H9 (cell line): ENCODE data around the gene DNAH8. TPM values are rescaled to one million over a fixed set of nuclear protein-coding genes. Genes with fewer than 3 reads are reported as not detected.

Experiments used
- DNase-seq: peaks from one replicate; pipeline ENCODE4 v3.0.0-alpha.2; 2017
- H2AFZ ChIP-seq: one replicate; pipeline ENCODE4 v1.6.1; 2013; ENCODE audit warnings: mild to moderate bottlenecking, low read length, control low read depth, moderate library complexity
- H2AK5ac ChIP-seq: 2 replicates; pipeline ENCODE4 v1.6.1; 2013; ENCODE audit warnings: low read length, control low read depth, mixed read lengths; ENCODE audit not compliant: insufficient read length
- H2BK120ac ChIP-seq: one replicate; pipeline ENCODE4 v1.6.1; 2013; ENCODE audit warnings: low read depth, mild to moderate bottlenecking, low read length, control low read depth, inconsistent platforms; ENCODE audit not compliant: poor library complexity, severe bottlenecking
- H2BK12ac ChIP-seq: 2 replicates; pipeline ENCODE4 v1.6.1; 2013; ENCODE audit warnings: low read length, control low read depth, mixed read lengths, low read depth; ENCODE audit not compliant: insufficient read length
- H2BK15ac ChIP-seq: 2 replicates; pipeline ENCODE4 v1.6.1; 2013; ENCODE audit warnings: low read depth, low read length, control low read depth
- H2BK20ac ChIP-seq: one replicate; pipeline ENCODE4 v1.6.1; 2013; ENCODE audit warnings: low read depth, mild to moderate bottlenecking, low read length, control low read depth, inconsistent platforms; ENCODE audit not compliant: poor library complexity, severe bottlenecking
- H2BK5ac ChIP-seq: 2 replicates; pipeline ENCODE4 v1.6.1; 2013; ENCODE audit warnings: low read length, control low read depth, mixed read lengths; ENCODE audit not compliant: insufficient read length
- H3K14ac ChIP-seq: 2 replicates; pipeline ENCODE4 v1.6.1; 2013; ENCODE audit warnings: low read length, control low read depth; ENCODE audit not compliant: insufficient read depth
- H3K18ac ChIP-seq: 2 replicates; pipeline ENCODE4 v1.6.1; 2013; ENCODE audit warnings: low read depth, mild to moderate bottlenecking, mixed read lengths, low read length, control low read depth; ENCODE audit not compliant: insufficient read length
- H3K23ac ChIP-seq: 2 replicates; pipeline ENCODE4 v1.6.1; 2013; ENCODE audit warnings: low read length, control low read depth, mixed read lengths, low read depth; ENCODE audit not compliant: insufficient read length
- H3K23me2 ChIP-seq: 2 replicates; pipeline ENCODE4 v1.6.1; 2013; ENCODE audit warnings: low read depth, mild to moderate bottlenecking, mixed read lengths, low read length, control low read depth; ENCODE audit not compliant: insufficient read length, poor library complexity, severe bottlenecking
- H3K27ac ChIP-seq: 2 replicates; pipeline ENCODE4 v1.5.1; 2013; ENCODE audit warnings: low read length, control low read depth, mixed read lengths, low read depth; ENCODE audit not compliant: insufficient read length
- H3K27me3 ChIP-seq: 2 replicates; pipeline ENCODE4 v1.6.1; 2013; ENCODE audit warnings: low read length, control low read depth, inconsistent platforms; ENCODE audit not compliant: insufficient read depth
- H3K4ac ChIP-seq: 2 replicates; pipeline ENCODE4 v1.6.1; 2013; ENCODE audit warnings: low read depth, mild to moderate bottlenecking, control low read depth, inconsistent platforms, low read length, moderate library complexity
- H3K4me1 ChIP-seq: 2 replicates; pipeline ENCODE4 v1.6.1; 2013; ENCODE audit warnings: low read length, control low read depth, inconsistent platforms; ENCODE audit not compliant: insufficient read depth
- H3K4me2 ChIP-seq: 2 replicates; pipeline ENCODE4 v1.6.1; 2013; ENCODE audit warnings: low read length, control low read depth, mixed read lengths; ENCODE audit not compliant: insufficient read length, insufficient read depth
- H3K56ac ChIP-seq: 2 replicates; pipeline ENCODE4 v1.6.1; 2013; ENCODE audit warnings: low read depth, mild to moderate bottlenecking, mixed read lengths, low read length, control low read depth; ENCODE audit not compliant: insufficient read length
- H3K79me1 ChIP-seq: 2 replicates; pipeline ENCODE4 v1.6.1; 2013; ENCODE audit warnings: low read depth, mild to moderate bottlenecking, moderate library complexity, low read length, control low read depth, inconsistent platforms; ENCODE audit not compliant: insufficient read depth, poor library complexity, severe bottlenecking
- H3K79me2 ChIP-seq: 2 replicates; pipeline ENCODE4 v1.6.1; 2013; ENCODE audit warnings: low read length, control low read depth, inconsistent platforms; ENCODE audit not compliant: insufficient read depth
- H3K9ac ChIP-seq: 2 replicates; pipeline ENCODE4 v1.6.1; 2013; ENCODE audit warnings: low read length, control low read depth, mixed read lengths; ENCODE audit not compliant: insufficient read length; ENCODE audit errors: extremely low read depth
- H3K9me3 ChIP-seq: one replicate; pipeline ENCODE4 v1.6.1; 2013; ENCODE audit warnings: low read depth, low read length, inconsistent platforms; ENCODE audit not compliant: control insufficient read depth
- H3T11ph ChIP-seq: one replicate; pipeline ENCODE4 v1.6.1; 2013; ENCODE audit warnings: mild to moderate bottlenecking, low read length, control low read depth, inconsistent platforms
- H4K20me1 ChIP-seq: one replicate; pipeline ENCODE4 v1.6.1; 2013; ENCODE audit not compliant: control insufficient read depth, insufficient read length, insufficient read depth
- H4K5ac ChIP-seq: 2 replicates; pipeline ENCODE4 v1.6.1; 2013; ENCODE audit warnings: low read depth, mild to moderate bottlenecking, mixed read lengths, low read length, control low read depth; ENCODE audit not compliant: insufficient read length
- H4K8ac ChIP-seq: replicated peaks from 2 replicates; pipeline ENCODE4 v1.6.1; 2013; ENCODE audit warnings: low read length, control low read depth, mixed read lengths, low read depth; ENCODE audit not compliant: insufficient read length
- H4K91ac ChIP-seq: 2 replicates; pipeline ENCODE4 v1.6.1; 2013; ENCODE audit warnings: low read depth, mild to moderate bottlenecking, moderate library complexity, mixed read lengths, low read length, control low read depth; ENCODE audit not compliant: insufficient read length
- H3K27ac Mint-ChIP-seq, 3 experiments: 2 replicates in 2 of 3; 3 replicates in 1 of 3; pipeline ENCODE4 v1.8.0; 2020 to 2021; ENCODE audit warnings: mixed read lengths in 3 of 3, mild to moderate bottlenecking in 1 of 3, moderate library complexity in 1 of 3
- H3K27me3 Mint-ChIP-seq: 2 replicates; pipeline ENCODE4 v1.8.0; 2021; ENCODE audit warnings: low read depth, mild to moderate bottlenecking, moderate library complexity, mixed read lengths
- H3K36me3 Mint-ChIP-seq, 3 experiments: 2 replicates in 2 of 3; 3 replicates in 1 of 3; pipeline ENCODE4 v1.8.0; 2020 to 2021; ENCODE audit warnings: low read depth in 3 of 3, mixed read lengths in 3 of 3; ENCODE audit not compliant: insufficient read depth in 1 of 3
- H3K4me1 Mint-ChIP-seq, 2 experiments: 2 replicates each; pipeline ENCODE4 v1.8.0; 2020; ENCODE audit warnings: mixed read lengths in 2 of 2
- H3K4me3 Mint-ChIP-seq, 2 experiments: 2 replicates in 1 of 2; 3 replicates in 1 of 2; pipeline ENCODE4 v1.8.0; 2020 to 2021; ENCODE audit warnings: mild to moderate bottlenecking in 2 of 2, mixed read lengths in 2 of 2, moderate library complexity in 1 of 2
- H3K9me3 Mint-ChIP-seq, 2 experiments: 2 replicates in 1 of 2; 3 replicates in 1 of 2; pipeline ENCODE4 v1.8.0; 2020; ENCODE audit warnings: mild to moderate bottlenecking in 2 of 2, mixed read lengths in 2 of 2, moderate library complexity in 1 of 2
- CTCF ChIP-seq: fragments of 200-600 bp; sonication (generic); conservative IDR thresholded peaks from 3 replicates; pipeline ENCODE4 v1.8.0; 2021; ENCODE audit warnings: antibody characterized with exemption, mild to moderate bottlenecking
- WGBS: extraction: QIAGEN DNeasy Blood & Tissue Kit; methylation state at CpG from one replicate; pipeline ENCODE4 v1.1.7; 2013; ENCODE audit warnings: missing lambda C conversion rate, low lambda C conversion rate, mixed read lengths; ENCODE audit not compliant: insufficient read length; ENCODE audit errors: extremely low coverage; 5-methylcytosine and 5-hydroxymethylcytosine counted together
- total RNA-seq: library from RNA; stranded (reverse); gene quantifications from 2 replicates; pipeline ENCODE4 v1.2.1, GENCODE V29; 2021

DNAH8 gene
- total RNA-seq, 1 experiment from 2014 or later, result not detected

DNA sequence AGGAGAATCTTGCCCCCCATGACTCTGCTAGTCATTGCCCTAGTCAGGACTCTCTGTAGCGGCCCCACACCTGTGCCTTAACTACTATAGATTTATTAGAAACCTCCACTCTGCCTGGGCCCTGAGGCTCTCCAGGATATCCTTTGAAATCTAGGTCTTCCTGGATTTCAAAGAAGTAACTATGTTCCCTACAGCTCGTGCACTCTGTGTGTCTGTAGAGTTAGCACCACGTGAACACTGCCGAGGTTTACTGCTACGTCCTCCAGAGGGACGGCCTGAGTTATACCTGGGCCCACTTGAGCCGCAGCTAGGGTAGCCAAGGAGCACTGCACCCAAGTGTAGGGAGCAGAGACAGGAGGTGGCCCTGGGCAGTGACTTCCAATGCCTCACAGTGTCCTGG, 353.3 kb downstream of the DNAH8 start:
- H3K27ac Mint-ChIP-seq, result no peak overlapping the region; a peak in 1 of 7 replicates
- Histone ChIP-seq H3K18ac (no peak overlapping the region), H2BK5ac (no peak overlapping the region), H2BK12ac (no peak overlapping the region), H2AFZ (no peak overlapping the region), H3K4ac (no peak overlapping the region), H4K20me1 (no peaks in the 10 kb centered on the region), H4K8ac (no peak overlapping the region), H4K91ac (no peak overlapping the region), H4K5ac (no peak overlapping the region), H3K23ac (no peak overlapping the region), H2BK15ac (no peak overlapping the region), H2BK120ac (no peak overlapping the region), H2BK20ac (no peak overlapping the region), H3K79me1 (no peaks in the 10 kb centered on the region), H3K56ac (no peak overlapping the region), H3K79me2 (no peaks in the 10 kb centered on the region), H3K14ac (no peak overlapping the region), H3K23me2 (no peaks in the 10 kb centered on the region), H3K27ac (no peak overlapping the region), H3K27me3 (no peaks in the 10 kb centered on the region), H3K9ac (no peak overlapping the region), H3T11ph (no peak overlapping the region), H3K4me1 (peaks cover 2% of the 10 kb centered on the region; the same call in 1 of the 2 replicates), H3K4me2 (no peak overlapping the region), H3K9me3 (no peaks in the 10 kb centered on the region), H2AK5ac (no peak overlapping the region)
- peaks cover 0 to 2% (median 0%) of the 10 kb centered on the region in 3 experiments; a peak in 1 of 7 replicates for H3K36me3 Mint-ChIP-seq
- peaks cover 8 to 9% of the 10 kb centered on the region in 2 experiments for H3K4me1 Mint-ChIP-seq
- no peaks in the 10 kb centered on the region; a peak in 1 of 5 replicates for H3K9me3 Mint-ChIP-seq
- H3K4me3 Mint-ChIP-seq, result no peak overlapping the region
- WGBS, result no CpG with 5 or more reads among the region's 7 CpGs
- TF ChIP-seq CTCF, result no peak
- H3K27me3 Mint-ChIP-seq, result peaks cover 31% of the 10 kb centered on the region
- DNase-seq, result no peak
